MCF 10A (cell line): ENCODE measurements around the gene CCDC127. TPM values are rescaled to one million over a fixed set of nuclear protein-coding genes. Genes with fewer than 3 reads are reported as not detected.

Experiments
- BruUV-seq: library from RNA; stranded (reverse); fragments of 400-500 nt; replicated peaks from 2 replicates; lab custom pipeline; 2021; lab: Mats Ljungman, UMichigan
- CTCF ChIA-PET: fragments of 300-600 bp; sonication (Branson Sonifier 250); formaldehyde crosslinking; extraction: SDS; loops from one replicate; lab custom pipeline; 2021; ENCODE audit warnings: antibody characterized with exemption, inconsistent platforms; lab: Yijun Ruan, JAX
- POLR2A ChIA-PET: fragments of 300-600, 350-650 bp; sonication (Branson Sonifier 250); formaldehyde crosslinking; extraction: SDS; loops from one replicate; lab custom pipeline; 2020; ENCODE audit warnings: antibody characterized with exemption, inconsistent platforms; lab: Yijun Ruan, JAX
- DNase-seq: peaks from one replicate; pipeline ENCODE4 v3.0.0-alpha.2; 2018; ENCODE audit not compliant: unreplicated experiment
- H3K27ac Mint-ChIP-seq: one replicate; pipeline ENCODE4 v1.8.0; 2022; ENCODE audit warnings: mild to moderate bottlenecking, low read depth, mixed read lengths; ENCODE audit not compliant: unreplicated experiment
- H3K27me3 Mint-ChIP-seq: one replicate; pipeline ENCODE4 v1.8.0; 2022; ENCODE audit warnings: mixed read lengths; ENCODE audit not compliant: insufficient read depth, unreplicated experiment
- H3K36me3 Mint-ChIP-seq: one replicate; pipeline ENCODE4 v1.8.0; 2022; ENCODE audit warnings: mild to moderate bottlenecking, moderate library complexity, mixed read lengths; ENCODE audit not compliant: insufficient read depth, unreplicated experiment
- H3K4me1 Mint-ChIP-seq: one replicate; pipeline ENCODE4 v1.8.0; 2022; ENCODE audit warnings: mixed read lengths; ENCODE audit not compliant: insufficient read depth, unreplicated experiment
- H3K4me3 Mint-ChIP-seq: one replicate; pipeline ENCODE4 v1.8.0; 2022; ENCODE audit warnings: mild to moderate bottlenecking, moderate library complexity, mixed read lengths; ENCODE audit not compliant: unreplicated experiment
- H3K9me3 Mint-ChIP-seq: one replicate; pipeline ENCODE4 v1.8.0; 2022; ENCODE audit warnings: mixed read lengths; ENCODE audit not compliant: unreplicated experiment
- CTCF ChIP-seq: fragments of 200-600 bp; IDR thresholded peaks from one replicate; pipeline ENCODE4 v1.8.0; 2022; ENCODE audit warnings: antibody characterized with exemption, mild to moderate bottlenecking; ENCODE audit not compliant: unreplicated experiment
- intact Hi-C: fragments of 100-400 bp; cut with micrococcal nuclease; formaldehyde crosslinking; loops from 2 replicates; pipeline ENCODE4 v1.14.1; 2022
- total RNA-seq: library from RNA; stranded (reverse); gene quantifications from 2 replicates; pipeline ENCODE4 v1.2.3, GENCODE V29; 2022

Gene CCDC127
- total RNA-seq, 1 experiment from 2014 or later, result 4.5 TPM

GRCh38 chr5:162190-162564 lies 55.8 kb downstream of the CCDC127 start:
- intact Hi-C loops, result no loop called here
- H3K9me3 Mint-ChIP-seq, result no peaks in the 10 kb centered on the region
- no peak overlapping the region for H3K4me3 Mint-ChIP-seq
- DNase-seq, result no peak
- ChIA-PET POLR2A (no interaction called here), CTCF (interaction anchor here (0.6 kb wide), 1 partner anchor 26 kb away, joined by 4 read pairs; no protein-coding TSS in a partner anchor)
- H3K27me3 Mint-ChIP-seq, result peaks cover 37% of the 10 kb centered on the region
- BruUV-seq, result no TSS peak
- no peak for TF ChIP-seq CTCF
- peaks cover 5% of the 10 kb centered on the region for H3K4me1 Mint-ChIP-seq
- no peak overlapping the region for H3K27ac Mint-ChIP-seq
- H3K36me3 Mint-ChIP-seq, result no peaks in the 10 kb centered on the region

- Mint-ChIP-seq H3K4me1 (peaks cover 5% of the 10 kb centered on the region), H3K4me3 (no peak overlapping the region), H3K27ac (peak overlapping the region; percentile 59), H3K27me3 (peaks cover 41% of the 10 kb centered on the region), H3K9me3 (no peaks in the 10 kb centered on the region), H3K36me3 (no peaks in the 10 kb centered on the region)
- no TSS peak for BruUV-seq
- DNase-seq, result no peak
- intact Hi-C loops, result no loop called here
- ChIA-PET CTCF (interaction anchor here (0.6 kb wide), 1 partner anchor 27 kb away, joined by 4 read pairs; no protein-coding TSS in a partner anchor), POLR2A (no interaction called here)
- TF ChIP-seq CTCF, result no peak
These were observed 56.2 kb downstream of the CCDC127 start for GRCh38 chr5:161803-162110.

- Mint-ChIP-seq H3K27ac (peak overlapping the region; percentile 59), H3K27me3 (peaks cover 43% of the 10 kb centered on the region), H3K4me3 (no peak overlapping the region), H3K36me3 (no peaks in the 10 kb centered on the region), H3K9me3 (no peaks in the 10 kb centered on the region), H3K4me1 (peaks cover 5% of the 10 kb centered on the region)
- TF ChIP-seq CTCF, result no peak
- ChIA-PET CTCF (no interaction called here), POLR2A (no interaction called here)
- BruUV-seq, result no TSS peak
- intact Hi-C loops, result no loop called here
- no peak for DNase-seq
These were observed 56.8 kb downstream of the CCDC127 start for GRCh38 chr5:160921-161802.

GRCh38 chr5:160173-160510 lies 57.8 kb downstream of the CCDC127 start:
- H3K4me1 Mint-ChIP-seq, result peaks cover 5% of the 10 kb centered on the region
- H3K36me3 Mint-ChIP-seq, result no peaks in the 10 kb centered on the region
- H3K4me3 Mint-ChIP-seq, result no peak overlapping the region
- peaks cover 43% of the 10 kb centered on the region for H3K27me3 Mint-ChIP-seq
- intact Hi-C loops, result no loop called here
- ChIA-PET POLR2A (no interaction called here), CTCF (no interaction called here)
- H3K9me3 Mint-ChIP-seq, result no peaks in the 10 kb centered on the region
- TF ChIP-seq CTCF, result no peak
- DNase-seq, result no peak
- BruUV-seq, result no TSS peak
- no peak overlapping the region for H3K27ac Mint-ChIP-seq
